GM21723 (cell line): Measurements from ENCODE around the gene DGCR6.
"Not testable (repeated sequence)": the region's sequence is repeated elsewhere in the genome, so short reads cannot be mapped to it uniquely, and the experiment has no call there.

Experiments
- ATAC-seq: cut with Tn5 transposase; IDR thresholded peaks from one replicate; pipeline ENCODE4 v1.9.1; 2021; ENCODE audit warnings: mild to moderate bottlenecking, moderate library complexity; ENCODE audit not compliant: unreplicated experiment

Gene DGCR6

GRCh38 chr22:18905540-18906409 lies at the start of gene DGCR6:
Gene DGCR6 (plus strand): TSS chr22:18906320. CDS start chr22:18906375, 55 bp downstream.
- peak; percentile 90 for ATAC-seq

- not testable (repeated sequence) for ATAC-seq
Measured at GRCh38 chr22:18859314-18859713, 46.8 kb upstream of the DGCR6 start.

GRCh38 chr22:18881260-18881659 lies 24.9 kb upstream of the DGCR6 start:
- ATAC-seq, result not testable (repeated sequence)

GRCh38 chr22:18884465-18884864 lies 21.7 kb upstream of the DGCR6 start:
- not testable (repeated sequence) for ATAC-seq

GRCh38 chr22:18888115-18888514 lies 18.0 kb upstream of the DGCR6 start:
- no peak for ATAC-seq

GRCh38 chr22:18890510-18891192 lies 15.5 kb upstream of the DGCR6 start:
- ATAC-seq, result not testable (repeated sequence)

- ATAC-seq, result not testable (repeated sequence)
Measured at GRCh38 chr22:18893775-18894174, 12.3 kb upstream of the DGCR6 start.

- ATAC-seq, result not testable (repeated sequence)
Measured at GRCh38 chr22:18896037-18896657, 10.0 kb upstream of the DGCR6 start.

- ATAC-seq, result peak; percentile 33
Measured at GRCh38 chr22:18906410-18906745, 258 bp downstream of the DGCR6 start.

GRCh38 chr22:18906896-18907295 lies 776 bp downstream of the DGCR6 start:
- no peak for ATAC-seq

- no peak for ATAC-seq
Measured at GRCh38 chr22:18909556-18909955, 3.4 kb downstream of the DGCR6 start.

GRCh38 chr22:18911535-18911934 lies 5.4 kb downstream of the DGCR6 start:
- not testable (repeated sequence) for ATAC-seq

- not testable (repeated sequence) for ATAC-seq
Measured at GRCh38 chr22:18912264-18912946, 6.3 kb downstream of the DGCR6 start.

GRCh38 chr22:18914558-18914957 lies 8.4 kb downstream of the DGCR6 start:
- ATAC-seq, result not testable (repeated sequence)

- not testable (repeated sequence) for ATAC-seq
Measured at GRCh38 chr22:18915550-18915949, 9.4 kb downstream of the DGCR6 start.

GRCh38 chr22:18917818-18918217 lies 11.7 kb downstream of the DGCR6 start:
- not testable (repeated sequence) for ATAC-seq

- ATAC-seq, result not testable (repeated sequence)
Measured at GRCh38 chr22:18920257-18920902, 14.3 kb downstream of the DGCR6 start.

GRCh38 chr22:18925368-18926064 lies 19.4 kb downstream of the DGCR6 start:
- no peak for ATAC-seq

GRCh38 chr22:18927020-18927419 lies 20.9 kb downstream of the DGCR6 start:
- ATAC-seq, result no peak

GRCh38 chr22:18927573-18927972 lies 21.5 kb downstream of the DGCR6 start:
- ATAC-seq, result no peak
